Activated CD4-positive, alpha-beta T cell treated with anti-CD3 and anti-CD28 coated beads, Interleukin-2, Interleukin-4, amounts not matched to agents 100 ng/mL and 50 ng/mL, durations not matched to agents 16 hours and 8 hours (primary cell): ENCODE measurements around the gene LIPC.

Source experiments
- DNase-seq: peaks from one replicate; pipeline ENCODE4 v3.0.0-alpha.2; 2020; ENCODE audit warnings: low spot score

LIPC gene

DNA sequence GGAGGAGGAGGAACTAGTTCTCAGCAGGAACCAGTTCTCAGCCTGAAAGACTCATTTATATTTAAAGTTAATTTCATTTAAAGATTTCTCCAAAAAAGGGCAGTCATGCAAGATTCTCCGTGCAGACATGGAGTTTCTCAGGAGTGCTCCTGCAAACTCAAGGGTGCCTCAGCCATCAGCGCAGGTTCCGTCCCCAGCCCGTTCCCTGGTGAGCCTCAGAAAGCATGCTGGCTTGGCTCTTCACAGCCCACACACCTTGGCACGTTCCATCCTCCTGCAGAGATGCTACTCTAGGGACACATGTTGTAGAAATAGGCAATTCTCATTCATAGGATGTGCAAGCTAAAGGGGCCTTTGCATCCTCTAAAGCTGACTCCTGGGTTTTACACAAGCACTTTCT lies 123.0 kb downstream of the LIPC start:
- no peak for DNase-seq

- no peak for DNase-seq
These were observed 123.6 kb downstream of the LIPC start for GRCh38 chr15:58555162-58556027.

DNA sequence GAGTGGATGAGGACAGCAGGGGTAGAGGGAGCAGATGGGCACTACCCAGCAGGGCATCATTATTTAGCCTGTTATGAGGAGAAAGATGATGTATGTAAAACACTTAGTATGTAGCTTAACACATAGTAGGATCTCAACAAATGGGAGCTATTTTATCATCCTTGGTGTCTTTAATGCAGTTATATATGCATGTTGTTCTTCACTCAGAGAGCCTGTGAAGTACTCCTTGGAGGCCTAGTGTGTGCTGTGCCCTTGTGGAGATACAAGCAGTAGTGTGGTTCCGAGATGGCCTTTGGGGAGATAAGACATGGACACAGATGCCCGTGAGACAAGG lies 124.2 kb downstream of the LIPC start:
- DNase-seq = no peak

GRCh38 chr15:58556541-58556940 lies 124.8 kb downstream of the LIPC start:
- no peak for DNase-seq

GRCh38 chr15:58558777-58559176 lies 127.0 kb downstream of the LIPC start:
- no peak for DNase-seq

DNA sequence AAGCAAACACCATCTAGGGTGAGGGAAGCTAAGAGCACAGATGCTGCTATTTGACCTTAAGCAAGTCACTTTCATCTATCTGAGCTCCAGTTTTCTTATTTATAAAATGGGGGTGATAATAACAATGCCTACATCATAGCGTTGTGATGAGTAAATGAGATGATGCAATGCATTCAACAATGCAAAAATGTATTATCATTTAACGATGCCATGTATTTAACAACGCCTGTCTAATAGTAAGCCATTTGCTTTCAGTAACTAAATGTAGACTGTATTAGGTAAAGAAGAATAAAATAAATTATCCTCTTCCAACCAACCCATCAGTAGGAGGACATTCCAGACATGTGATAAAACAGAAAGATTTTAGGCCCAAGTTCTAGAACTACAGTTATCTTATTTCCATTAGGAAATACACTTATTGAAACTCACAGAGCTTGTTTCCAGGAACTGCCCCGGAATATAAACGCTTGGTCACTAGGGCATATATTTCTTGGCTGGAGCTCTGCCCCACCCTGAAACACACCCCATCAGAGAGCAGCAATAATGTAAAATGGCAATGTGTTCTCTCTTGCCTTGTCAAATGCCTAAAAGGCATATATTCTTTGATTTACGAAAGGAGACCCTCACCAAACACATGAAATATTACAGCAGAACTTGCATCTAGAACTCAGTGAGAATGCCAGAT lies 128.3 kb downstream of the LIPC start:
- DNase-seq = no peak

DNA sequence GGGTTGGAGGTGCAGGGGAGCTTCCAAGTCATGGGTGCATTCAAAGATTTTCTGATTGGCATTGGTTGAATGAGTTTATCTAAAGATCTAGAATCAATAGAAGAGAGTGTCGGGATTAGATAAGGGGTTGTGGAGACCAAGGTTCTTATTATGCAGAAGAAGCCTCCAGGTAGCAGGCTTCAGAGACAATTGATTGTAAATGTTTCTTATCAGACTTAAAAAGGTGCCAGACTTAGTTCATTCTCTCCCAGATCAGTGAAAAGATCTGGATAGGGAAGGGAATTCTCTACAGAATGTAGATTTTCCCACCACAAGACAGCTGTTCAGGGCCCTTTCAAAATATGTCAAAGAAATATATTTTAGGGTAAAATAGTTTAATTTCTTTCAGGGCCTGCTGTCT lies 129.5 kb downstream of the LIPC start:
- no peak for DNase-seq

DNA sequence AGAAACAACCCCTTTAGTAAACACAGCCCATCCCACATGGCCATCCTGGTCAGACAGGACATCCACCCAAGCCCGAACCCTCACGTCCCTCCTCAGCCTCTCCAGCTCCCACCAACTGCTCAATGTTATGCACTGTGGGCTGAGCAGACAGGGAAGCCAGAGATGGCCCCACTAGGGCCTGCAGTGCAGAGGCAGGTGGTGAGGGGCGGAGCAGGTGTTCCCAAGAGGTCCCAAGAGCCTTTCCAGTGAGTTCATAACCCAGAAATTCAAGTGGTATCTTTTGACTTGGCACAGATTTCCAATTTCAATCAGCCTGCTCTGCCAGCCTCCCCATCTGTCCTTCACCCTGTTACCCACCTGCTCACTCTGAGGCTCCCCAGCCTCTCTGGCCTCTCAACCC lies 130.3 kb downstream of the LIPC start:
- no peak for DNase-seq

DNA sequence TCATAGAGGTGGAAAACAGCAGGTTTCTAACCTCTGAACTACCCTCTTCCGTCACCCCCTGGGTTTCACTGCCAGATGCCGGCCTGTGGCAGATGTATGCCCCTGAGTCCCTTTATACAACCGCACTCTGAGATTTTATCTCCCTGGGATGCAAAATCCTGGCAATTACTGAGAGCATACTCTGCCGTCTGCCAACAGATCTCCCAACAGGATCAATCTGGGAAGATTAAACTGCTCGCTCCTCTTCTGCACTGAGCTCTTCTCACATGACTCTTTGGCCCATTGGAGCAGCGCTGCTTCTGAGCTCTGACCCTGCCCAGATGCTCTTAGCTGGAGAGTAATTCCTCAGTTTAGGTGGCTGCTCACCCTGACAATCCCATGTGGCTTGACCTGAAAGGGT lies 133.2 kb downstream of the LIPC start:
- DNase-seq = no peak

DNA sequence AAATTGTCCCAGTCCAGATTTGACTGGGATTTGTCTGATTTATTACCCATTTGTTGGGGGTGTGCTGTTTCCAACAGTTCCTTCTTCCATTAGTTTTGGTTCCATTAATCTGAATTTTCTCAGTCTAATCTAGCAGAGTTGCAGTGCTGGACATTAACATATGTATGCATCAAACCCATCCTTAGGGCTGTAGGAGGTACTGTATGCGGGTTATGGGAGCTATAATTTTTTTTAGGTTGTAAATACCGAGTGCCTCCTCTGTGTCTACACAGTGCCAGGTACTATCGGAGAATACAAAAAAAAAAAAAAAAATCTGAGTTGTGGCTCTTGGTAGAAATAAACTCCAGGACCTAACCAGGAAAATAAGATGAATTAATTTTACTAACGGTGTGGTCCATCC lies 133.8 kb downstream of the LIPC start:
- DNase-seq = no peak

DNA sequence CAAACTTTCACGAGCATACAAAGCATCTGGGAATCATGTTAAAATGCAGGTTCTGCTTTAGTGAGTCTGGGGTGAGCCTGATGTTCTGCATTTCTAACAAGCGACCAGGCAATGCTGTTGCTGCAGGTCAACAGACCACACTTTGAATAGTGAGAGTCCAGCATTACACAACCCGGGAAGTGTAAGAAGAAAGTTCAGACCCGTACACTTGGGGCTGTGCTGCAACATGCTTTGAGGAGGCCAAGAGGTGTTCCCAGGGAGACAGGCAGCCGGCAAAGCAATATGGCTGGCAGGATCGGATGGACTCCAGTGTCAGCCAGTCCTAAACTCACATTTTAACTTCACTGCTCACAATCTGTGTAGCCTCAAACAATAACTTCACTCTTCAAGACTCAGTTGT lies 134.2 kb downstream of the LIPC start:
- DNase-seq = no peak

DNA sequence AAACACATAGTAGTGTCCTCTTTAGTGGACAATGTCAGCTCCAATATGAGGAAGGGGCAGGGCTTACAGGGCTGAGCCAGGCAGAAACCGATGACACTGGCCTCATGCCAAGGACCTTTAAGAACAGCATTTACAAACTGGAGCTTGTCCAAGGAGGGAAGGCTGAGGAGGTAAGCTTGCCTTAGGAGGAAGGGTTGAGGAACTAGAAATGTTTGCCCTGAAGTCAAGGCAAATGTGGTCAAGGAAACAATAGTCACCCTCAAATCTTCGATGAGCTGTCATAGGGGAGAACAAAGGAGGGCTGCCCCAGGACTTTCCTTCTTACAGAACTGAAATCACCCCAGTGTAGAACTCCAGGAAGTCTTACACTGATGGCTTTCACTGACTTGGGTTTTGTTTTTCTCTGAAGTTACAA lies 136.4 kb downstream of the LIPC start:
- no peak for DNase-seq

- DNase-seq = no peak
These were observed 137.7 kb downstream of the LIPC start for GRCh38 chr15:58569455-58569854.

GRCh38 chr15:58571491-58571890 lies 139.7 kb downstream of the LIPC start:
- no peak for DNase-seq

GRCh38 chr15:58572521-58572920 lies 140.7 kb downstream of the LIPC start:
- no peak for DNase-seq

DNA sequence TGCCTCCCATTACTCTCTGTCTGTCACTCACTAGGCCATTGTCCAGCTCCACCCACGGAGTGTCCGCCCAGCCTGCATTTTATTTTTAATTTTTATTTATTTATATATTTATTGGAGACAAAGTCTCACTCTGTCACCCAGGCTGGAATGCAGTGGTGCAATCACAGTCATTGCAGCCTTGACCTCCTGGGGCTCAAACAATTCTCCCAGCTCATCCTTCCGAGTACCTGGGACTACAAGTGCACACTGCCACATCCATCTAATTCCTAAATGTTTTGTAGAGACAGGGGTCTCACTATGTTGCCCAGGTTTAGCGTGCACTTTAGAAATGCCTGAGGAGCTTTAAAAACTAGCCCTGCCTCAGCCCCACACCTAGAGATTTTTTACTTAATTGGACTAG lies 141.5 kb downstream of the LIPC start:
- DNase-seq = no peak

DNA sequence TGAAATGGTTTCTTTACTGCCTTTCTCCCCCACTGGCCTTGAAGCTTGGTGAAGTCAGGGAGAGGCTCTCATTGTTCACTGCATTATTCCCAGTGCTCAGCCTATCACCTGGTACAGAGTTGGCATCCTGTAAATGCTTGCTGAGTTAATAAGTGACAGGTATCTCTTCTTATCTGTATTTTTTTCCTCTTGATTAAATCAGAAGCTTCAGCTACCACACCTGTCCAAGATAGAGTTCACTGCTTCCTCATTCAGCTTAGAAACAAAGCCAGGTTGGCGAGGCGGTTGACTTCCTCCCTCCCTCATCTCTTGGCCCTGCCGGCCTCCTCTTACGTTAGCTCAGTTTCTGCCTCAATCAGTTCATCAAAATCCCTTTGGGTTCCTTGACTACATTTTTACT lies 142.8 kb downstream of the LIPC start:
- no peak for DNase-seq

- no peak for DNase-seq
These were observed 143.4 kb downstream of the LIPC start for GRCh38 chr15:58575045-58575786.

- no peak for DNase-seq
These were observed 144.9 kb downstream of the LIPC start for GRCh38 chr15:58576657-58577056.

GRCh38 chr15:58582160-58582559 lies 150.4 kb downstream of the LIPC start:
- no peak for DNase-seq

- no peak for DNase-seq
These were observed 151.5 kb downstream of the LIPC start for GRCh38 chr15:58583171-58583908.

DNA sequence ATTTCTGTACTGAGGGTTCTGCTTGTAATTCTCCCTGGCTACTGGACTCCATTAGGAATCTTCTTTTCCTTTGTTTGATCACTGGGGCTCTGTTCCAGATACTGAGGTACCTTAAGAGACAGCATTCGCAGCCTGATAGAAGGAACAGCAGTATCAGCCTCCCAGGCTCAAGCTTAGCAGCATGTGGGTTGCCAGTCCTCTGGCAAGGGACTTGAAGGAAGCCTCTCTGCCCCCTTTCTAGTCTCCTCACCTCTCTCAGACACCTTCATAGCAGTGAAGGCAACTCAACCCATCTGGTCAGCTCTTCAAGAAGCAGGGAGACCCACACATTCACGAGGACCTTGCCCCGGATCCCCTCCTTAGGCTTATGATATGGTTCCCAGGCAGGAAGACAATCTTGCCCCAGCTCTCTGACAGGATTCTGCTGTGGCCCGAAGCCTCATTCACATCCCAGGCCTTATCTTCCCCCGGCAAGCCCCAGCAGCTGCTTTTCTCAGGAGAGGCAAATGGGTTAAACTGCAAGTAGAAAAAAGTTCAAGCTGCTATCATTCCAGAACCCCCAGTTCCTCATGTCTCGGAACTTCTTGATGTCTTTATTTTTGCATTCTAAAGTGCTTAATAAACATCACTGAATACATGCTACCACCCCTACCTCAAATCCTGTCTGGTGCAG lies 153.1 kb downstream of the LIPC start:
- no peak for DNase-seq
